ENCODE data around the gene RTN4IP1. TPM values are rescaled to one million over a fixed set of nuclear protein-coding genes. Genes with fewer than 3 reads are reported as not detected.
"Not testable (repeated sequence)": the region's sequence is repeated elsewhere in the genome, so short reads cannot be mapped to it uniquely, and the experiment has no call there.

RTN4IP1 gene
- total RNA-seq, 1 experiment from 2014 or later: 7.3 TPM

GRCh38 chr6:106600329-106600728 is 29.0 kb downstream of the RTN4IP1 start:
- intact Hi-C loops (cut with micrococcal nuclease): no loop called here
- no peaks in the 10 kb centered on the region for H3K9me3 ChIP-seq (ENCODE audit: low read length)

GRCh38 chr6:106599440-106599839 is 29.9 kb downstream of the RTN4IP1 start:
- H3K9ac ChIP-seq (ENCODE audit: low read length): no peak overlapping the region
- H3K4me2 ChIP-seq (ENCODE audit: low read length): no peak overlapping the region
- TF ChIP-seq EZH2phosphoT487 (IDR thresholded peaks at IDR 0.05; ENCODE audit: borderline replicate concordance, low read length) (no peak), EZH2 (IDR thresholded peaks at IDR 0.05; ENCODE audit: low read length, unreplicated experiment) (no peak)
- no peak for ATAC-seq
- no peak overlapping the region for H2AFZ ChIP-seq (ENCODE audit: low read length)
- no peaks in the 10 kb centered on the region for H3F3A ChIP-seq (ENCODE audit: low read length, unreplicated experiment)
- H3K9me2 ChIP-seq (replicated peaks; ENCODE audit: low read length): no peaks in the 10 kb centered on the region
- H3K4me1 ChIP-seq (ENCODE audit: insufficient read depth, low read length): no peaks in the 10 kb centered on the region
- no peaks in the 10 kb centered on the region for H3K9me3 ChIP-seq (ENCODE audit: low read length)
- H3K4me3 ChIP-seq (ENCODE audit: low read length): no peak overlapping the region
- H3K27me3 ChIP-seq (ENCODE audit: low read length): no peaks in the 10 kb centered on the region
- no peak for DNase-seq
- H4K20me1 ChIP-seq (ENCODE audit: low read length): no peaks in the 10 kb centered on the region
- no peaks in the 10 kb centered on the region; the same call in 1 of the 2 replicates for H3K36me3 ChIP-seq (ENCODE audit: low read depth, low read length)
- BruUV-seq (replicated peaks): no TSS peak
- ChIA-PET POLR2A (ENCODE audit: unreplicated experiment) (no interaction called here), CTCF (no interaction called here)
- H3K79me2 ChIP-seq (ENCODE audit: low read length): no peaks in the 10 kb centered on the region
- H3K27ac ChIP-seq (ENCODE audit: low read length): no peak overlapping the region
- intact Hi-C loops (cut with micrococcal nuclease): no loop called here

More at GRCh38 chr6:106600329-106600728, 29.0 kb downstream of the RTN4IP1 start:
- no peak overlapping the region for H3K4me3 ChIP-seq (ENCODE audit: low read length)
- no peaks in the 10 kb centered on the region; the same call in 1 of the 2 replicates for H3K36me3 ChIP-seq (ENCODE audit: low read depth, low read length)
- no peaks in the 10 kb centered on the region for H4K20me1 ChIP-seq (ENCODE audit: low read length)
- H3K4me2 ChIP-seq (ENCODE audit: low read length): no peak overlapping the region
- POLR2A ChIA-PET (ENCODE audit: unreplicated experiment): no interaction called here
- no peaks in the 10 kb centered on the region for H3K27me3 ChIP-seq (ENCODE audit: low read length)
- H3K27ac ChIP-seq (ENCODE audit: low read length): no peak overlapping the region
- H3K4me1 ChIP-seq (ENCODE audit: insufficient read depth, low read length): no peaks in the 10 kb centered on the region
- CTCF ChIA-PET: no interaction called here
- no peaks in the 10 kb centered on the region for H3F3A ChIP-seq (ENCODE audit: low read length, unreplicated experiment)
- H3K9me2 ChIP-seq (replicated peaks; ENCODE audit: low read length): no peaks in the 10 kb centered on the region
- H2AFZ ChIP-seq (ENCODE audit: low read length): no peak overlapping the region
- TF ChIP-seq EZH2phosphoT487 (IDR thresholded peaks at IDR 0.05; ENCODE audit: borderline replicate concordance, low read length) (no peak), CTCF (conservative IDR thresholded peaks at IDR 0.05; ENCODE audit: low read depth, low read length) (no peak), EZH2 (IDR thresholded peaks at IDR 0.05; ENCODE audit: low read length, unreplicated experiment) (no peak)
- H3K79me2 ChIP-seq (ENCODE audit: low read length): no peaks in the 10 kb centered on the region
- no TSS peak for BruUV-seq (replicated peaks)
- DNase-seq (no peak), ATAC-seq (no peak)
- H3K9ac ChIP-seq (ENCODE audit: low read length): no peak overlapping the region

GRCh38 chr6:106591111-106591825 is 38.0 kb downstream of the RTN4IP1 start:
- H3F3A ChIP-seq (ENCODE audit: low read length, unreplicated experiment): peaks cover 5% of the 10 kb centered on the region
- DNase-seq (peak; percentile 77), ATAC-seq (peak; percentile 99)
- no TSS peak for BruUV-seq (replicated peaks)
- peak overlapping the region; percentile 72 for H3K27ac ChIP-seq (ENCODE audit: low read length)
- H3K27me3 ChIP-seq (ENCODE audit: low read length): no peaks in the 10 kb centered on the region
- no peaks in the 10 kb centered on the region for H3K9me2 ChIP-seq (replicated peaks; ENCODE audit: low read length)
- no peaks in the 10 kb centered on the region for H4K20me1 ChIP-seq (ENCODE audit: low read length)
- no peak overlapping the region for H2AFZ ChIP-seq (ENCODE audit: low read length)
- H3K4me2 ChIP-seq (ENCODE audit: low read length): peak overlapping the region; percentile 21
- TF ChIP-seq CTCF (conservative IDR thresholded peaks at IDR 0.05; ENCODE audit: low read depth, low read length) (no peak), EZH2 (IDR thresholded peaks at IDR 0.05; ENCODE audit: low read length, unreplicated experiment) (no peak), EZH2phosphoT487 (IDR thresholded peaks at IDR 0.05; ENCODE audit: borderline replicate concordance, low read length) (no peak)
- no peaks in the 10 kb centered on the region for H3K36me3 ChIP-seq (ENCODE audit: low read depth, low read length)
- ChIA-PET CTCF (interaction anchor here (1.3 kb wide), 1 partner anchor 388 kb away, joined by 5 read pairs; no protein-coding TSS in a partner anchor), POLR2A (ENCODE audit: unreplicated experiment) (interaction anchor here (0.6 kb wide), 1 partner anchor 383 kb away, joined by 3 read pairs; no protein-coding TSS in a partner anchor)
- no peak overlapping the region for H3K9ac ChIP-seq (ENCODE audit: low read length)
- intact Hi-C loops (cut with micrococcal nuclease): loop anchor here (2.0 kb wide), 1 partner anchor 16 kb away; no protein-coding TSS in a partner anchor
- H3K4me3 ChIP-seq (ENCODE audit: low read length): no peak overlapping the region
- no peaks in the 10 kb centered on the region for H3K9me3 ChIP-seq (ENCODE audit: low read length)
- H3K4me1 ChIP-seq (ENCODE audit: insufficient read depth, low read length): peaks cover 18% of the 10 kb centered on the region
- H3K79me2 ChIP-seq (ENCODE audit: low read length): no peaks in the 10 kb centered on the region

GRCh38 chr6:106588937-106589336 is 40.4 kb downstream of the RTN4IP1 start:
- H3K27me3 ChIP-seq (ENCODE audit: low read length); DNase-seq; H3K4me2 ChIP-seq (ENCODE audit: low read length); H2AFZ ChIP-seq (ENCODE audit: low read length); H3K9me3 ChIP-seq (ENCODE audit: low read length); intact Hi-C loops (cut with micrococcal nuclease); H3K79me2 ChIP-seq (ENCODE audit: low read length); H3K9ac ChIP-seq (ENCODE audit: low read length); CTCF ChIA-PET; H3K36me3 ChIP-seq (ENCODE audit: low read depth, low read length); ATAC-seq; H4K20me1 ChIP-seq (ENCODE audit: low read length); BruUV-seq (replicated peaks); H3K27ac ChIP-seq (ENCODE audit: low read length); H3K9me2 ChIP-seq (replicated peaks; ENCODE audit: low read length); H3K4me3 ChIP-seq (ENCODE audit: low read length); POLR2A ChIA-PET (ENCODE audit: unreplicated experiment); H3F3A ChIP-seq (ENCODE audit: low read length, unreplicated experiment): not testable (repeated sequence)
- H3K4me1 ChIP-seq (ENCODE audit: insufficient read depth, low read length): peaks cover 18% of the 10 kb centered on the region

All from PC-3 (cell line).